Measurements from ENCODE around the gene SIRPA.
A peak's percentile ranks its signal among the peaks of the same experiment; 100 is the strongest.

Gene SIRPA

DNA sequence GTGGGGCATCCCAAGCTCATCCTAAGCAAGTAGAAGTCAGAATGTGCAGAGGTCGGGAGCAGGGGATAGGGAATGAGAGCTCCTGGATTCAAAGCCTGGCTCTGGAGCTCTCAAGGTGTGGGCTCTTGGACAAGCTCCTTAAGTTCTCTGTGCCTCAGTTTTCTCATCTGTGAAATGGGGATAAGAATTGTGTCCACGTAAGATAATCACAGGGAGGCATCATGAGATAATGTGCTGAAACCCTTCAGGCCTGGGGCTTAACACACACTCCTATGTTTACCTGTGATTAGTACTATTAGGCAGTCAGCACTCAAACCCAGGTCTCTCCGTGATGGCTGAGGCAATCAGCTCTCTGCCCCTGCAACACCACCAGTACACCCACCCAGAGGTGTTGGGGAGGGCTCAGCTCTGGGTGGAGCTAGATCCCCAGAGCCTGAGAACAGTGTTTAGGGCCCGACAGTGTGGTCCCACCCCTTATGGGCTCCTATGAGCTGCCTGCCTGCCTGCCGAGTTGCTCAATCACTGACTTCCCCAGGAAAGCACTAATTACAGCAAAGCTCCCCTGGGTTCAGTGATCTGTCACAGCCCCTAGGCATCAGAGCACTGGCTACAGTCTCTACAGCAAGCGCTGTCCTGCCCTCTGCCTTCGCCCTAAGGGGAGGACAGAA, 6.3 kb upstream of the SIRPA start:
- no peak for TF ChIP-seq ZNF274 (IDR thresholded peaks at IDR 0.05; ENCODE audit: low read depth, low read length)
- no peak overlapping the region for H3K4me3 ChIP-seq (ENCODE audit: low read length)

DNA sequence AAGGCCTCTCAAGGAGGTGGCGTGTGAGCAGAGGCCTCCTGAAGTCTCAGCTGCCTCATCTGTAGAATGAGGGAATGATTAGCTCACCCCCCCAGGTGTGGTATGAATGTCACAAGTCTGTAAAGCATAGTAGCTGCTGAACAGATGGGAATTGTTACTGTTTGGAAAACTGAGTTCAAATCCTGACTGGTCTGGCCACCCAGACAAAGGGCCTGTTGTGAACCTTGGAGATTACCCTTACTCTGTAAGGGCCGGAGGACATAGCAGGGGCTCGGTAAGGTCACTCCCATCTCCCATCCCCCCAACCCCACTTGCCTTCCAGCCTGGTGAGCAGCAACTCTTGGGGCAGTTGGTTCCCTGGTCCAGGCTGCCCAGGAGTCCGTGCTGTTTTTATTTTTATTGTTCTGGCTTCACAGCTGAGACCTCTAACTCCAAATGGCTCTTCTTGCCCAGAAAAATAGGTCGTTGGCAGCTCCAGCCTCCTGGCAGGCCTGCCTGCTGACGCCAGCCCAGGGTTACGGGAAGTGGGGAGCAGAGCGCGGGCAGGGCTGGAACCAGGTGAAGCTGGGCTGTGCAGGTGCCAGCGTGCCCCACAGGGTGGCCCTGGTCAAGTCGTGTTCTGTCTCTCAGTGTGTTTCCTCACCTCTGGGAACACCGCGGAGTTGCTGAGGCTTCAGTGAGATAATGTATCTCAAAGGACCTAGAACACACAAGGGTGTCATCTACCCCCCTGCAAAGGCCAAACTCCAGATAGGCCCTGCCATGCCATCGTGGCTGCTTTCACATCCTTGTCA, 4.5 kb upstream of the SIRPA start:
- no peak overlapping the region for H3K4me3 ChIP-seq (ENCODE audit: low read length)
- no peak for TF ChIP-seq ZNF274 (IDR thresholded peaks at IDR 0.05; ENCODE audit: low read depth, low read length)

DNA sequence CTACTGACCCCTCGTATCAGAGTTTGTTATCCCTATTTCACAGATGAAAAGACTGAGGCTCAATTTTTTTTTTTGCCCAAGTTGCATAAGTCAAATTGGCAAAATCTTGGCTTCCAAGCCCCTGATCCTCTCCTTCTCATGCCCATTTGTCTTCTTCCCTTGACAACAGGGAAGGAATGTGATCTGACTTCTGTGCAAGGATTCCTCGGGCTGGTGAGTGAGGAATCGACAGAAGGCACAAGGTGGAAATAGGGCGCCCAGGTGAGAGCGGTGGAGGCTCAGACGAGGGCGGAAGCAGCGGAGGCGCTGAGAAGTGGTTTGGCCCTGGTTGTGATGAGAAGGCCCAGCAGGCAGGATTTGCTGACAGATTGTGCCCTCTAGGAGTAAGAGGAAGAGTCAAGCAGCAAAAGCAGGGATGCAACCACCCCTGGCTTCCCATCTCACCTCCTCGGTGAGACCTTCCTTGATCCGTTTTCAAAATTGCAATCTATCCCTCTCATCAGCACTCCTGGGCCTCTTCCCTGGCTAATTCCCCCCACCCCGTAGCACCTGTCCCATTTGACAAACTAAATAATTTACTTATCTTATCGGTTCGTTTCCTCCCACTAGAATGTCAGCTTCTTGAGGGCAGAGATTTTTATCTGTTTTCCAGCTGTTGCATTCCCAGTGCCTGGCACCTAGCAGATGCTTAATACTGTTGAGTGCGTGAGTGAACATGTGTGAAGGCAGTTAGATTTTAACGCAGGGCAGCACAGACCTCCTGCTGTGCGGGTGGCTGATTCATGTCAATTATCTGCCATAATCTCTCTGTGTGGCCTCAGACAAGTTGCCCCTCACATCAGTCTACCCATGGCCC, 3.7 kb upstream of the SIRPA start:
- no peak overlapping the region for H3K4me3 ChIP-seq (ENCODE audit: low read length)
- no peak for TF ChIP-seq ZNF274 (IDR thresholded peaks at IDR 0.05; ENCODE audit: low read depth, low read length)

DNA sequence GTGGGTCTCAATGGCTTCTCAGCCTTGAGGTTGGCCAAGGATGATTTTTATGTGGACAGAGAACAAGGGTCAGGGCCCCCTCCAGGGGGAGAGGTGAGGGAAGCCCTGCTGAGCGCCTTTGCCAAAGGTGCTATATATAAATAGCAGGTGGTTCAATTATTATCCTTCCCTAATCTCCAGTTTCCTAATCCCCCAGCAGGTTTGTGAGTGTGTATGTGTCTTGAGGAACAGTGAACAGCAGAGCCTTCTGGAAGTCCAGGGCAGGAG, 3.2 kb upstream of the SIRPA start:
- no peak for TF ChIP-seq ZNF274 (IDR thresholded peaks at IDR 0.05; ENCODE audit: low read depth, low read length)

DNA sequence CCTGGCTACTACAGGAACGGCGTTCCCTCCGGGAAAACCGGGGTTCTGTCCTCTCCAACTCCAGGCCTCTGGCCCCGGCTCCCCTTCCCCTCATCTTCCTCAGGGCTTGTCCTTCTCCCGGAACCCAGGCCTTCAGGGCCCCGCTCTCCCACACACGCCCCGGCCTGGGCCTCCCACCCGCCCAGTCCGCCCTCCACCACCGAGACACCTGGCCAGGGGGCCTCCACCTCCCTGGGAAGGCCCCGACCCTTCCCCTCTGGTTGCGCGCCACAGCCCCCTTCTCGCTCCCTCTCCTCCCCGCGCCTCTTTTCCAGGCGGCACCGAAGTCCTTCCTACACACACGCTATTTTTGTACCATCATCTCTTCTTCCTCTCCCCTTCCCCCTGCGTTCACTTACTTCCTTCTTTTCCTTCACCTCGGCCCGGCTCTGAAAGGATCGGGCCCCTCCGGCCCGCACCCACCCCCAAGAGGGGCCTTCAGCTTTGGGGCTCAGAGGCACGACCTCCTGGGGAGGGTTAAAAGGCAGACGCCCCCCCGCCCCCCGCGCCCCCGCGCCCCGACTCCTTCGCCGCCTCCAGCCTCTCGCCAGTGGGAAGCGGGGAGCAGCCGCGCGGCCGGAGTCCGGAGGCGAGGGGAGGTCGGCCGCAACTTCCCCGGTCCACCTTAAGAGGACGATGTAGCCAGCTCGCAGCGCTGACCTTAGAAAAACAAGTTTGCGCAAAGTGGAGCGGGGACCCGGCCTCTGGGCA, 1.3 kb upstream of the SIRPA start:
- peak overlapping the region; percentile 21; the same call in 1 of the 2 replicates for H3K4me3 ChIP-seq (ENCODE audit: low read length)
- no peak for TF ChIP-seq ZNF274 (IDR thresholded peaks at IDR 0.05; ENCODE audit: low read depth, low read length)

More for the DNA sequence above, 3.2 kb upstream of the SIRPA start:
- no peak overlapping the region for H3K4me3 ChIP-seq (ENCODE audit: low read length)

DNA sequence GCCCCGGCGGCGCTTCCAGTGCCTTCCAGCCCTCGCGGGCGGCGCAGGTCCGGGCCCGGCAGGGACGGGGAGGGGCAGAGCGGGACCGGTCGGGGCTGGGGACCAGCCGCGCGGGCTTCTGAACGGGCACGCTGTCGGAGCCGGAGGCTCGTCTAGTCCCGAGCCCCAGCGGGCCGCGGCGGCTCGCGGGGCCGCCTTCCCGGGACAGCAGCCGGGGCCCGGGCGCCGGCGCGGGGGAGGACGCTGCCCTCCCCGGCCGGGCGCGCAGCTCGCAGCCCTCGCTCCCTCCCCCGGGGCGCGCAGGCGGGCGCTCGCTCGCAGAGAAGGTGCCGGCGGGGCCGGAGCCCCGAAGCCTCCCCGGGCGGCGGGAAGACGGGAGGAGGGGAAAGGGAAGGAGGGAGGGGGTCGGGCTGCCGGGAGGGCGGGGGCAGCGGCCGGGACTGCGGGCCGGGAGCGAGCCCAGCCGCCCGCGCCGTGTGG, 696 bp upstream of the SIRPA start:
- H3K4me3 ChIP-seq (ENCODE audit: low read length) = peak overlapping the region; percentile 52

DNA sequence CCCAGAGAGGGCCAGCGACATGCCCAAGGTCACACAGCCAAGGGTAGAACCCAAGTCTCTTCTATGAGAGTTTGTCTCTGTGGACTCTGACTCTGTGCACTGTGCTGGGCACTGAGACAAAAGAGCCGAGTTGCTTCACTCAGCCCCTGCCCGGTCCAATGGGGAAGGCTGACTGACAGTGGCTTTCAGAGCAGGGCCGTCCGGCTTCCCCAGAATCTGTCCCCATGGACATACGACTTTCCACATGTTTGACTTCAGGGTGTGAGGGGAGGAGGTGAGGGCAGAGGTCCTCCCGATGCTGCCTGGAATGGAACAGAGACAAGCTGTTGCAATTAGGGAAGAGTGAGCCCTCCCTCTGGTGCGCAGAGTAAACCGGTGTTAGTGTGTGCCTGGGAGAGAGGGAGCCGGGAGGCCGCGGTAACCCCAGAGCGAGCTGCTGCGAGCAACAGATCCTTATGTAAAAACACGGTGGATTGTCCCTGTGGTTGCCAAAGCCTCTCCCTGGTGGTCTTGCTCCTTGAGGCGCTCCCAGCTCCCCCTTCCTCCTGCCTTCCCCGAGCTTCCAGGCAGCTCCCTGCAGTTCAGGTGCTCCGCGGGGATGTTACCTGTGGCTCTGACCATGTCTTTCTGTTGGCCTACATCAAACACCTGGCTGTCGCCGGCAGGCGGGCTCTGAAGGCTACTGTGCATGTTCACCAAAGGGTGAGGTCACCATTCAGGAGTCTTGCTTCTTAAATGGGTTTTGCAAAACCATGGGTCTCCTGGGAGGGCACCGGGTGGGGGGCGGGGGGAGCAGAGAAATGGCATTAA, 672 bp downstream of the SIRPA start:
- no peak for TF ChIP-seq ZNF274 (IDR thresholded peaks at IDR 0.05; ENCODE audit: low read depth, low read length)
- peak overlapping the region; percentile 52 for H3K4me3 ChIP-seq (ENCODE audit: low read length)

More for the DNA sequence above, 696 bp upstream of the SIRPA start:
- no peak for TF ChIP-seq ZNF274 (IDR thresholded peaks at IDR 0.05; ENCODE audit: low read depth, low read length)

DNA sequence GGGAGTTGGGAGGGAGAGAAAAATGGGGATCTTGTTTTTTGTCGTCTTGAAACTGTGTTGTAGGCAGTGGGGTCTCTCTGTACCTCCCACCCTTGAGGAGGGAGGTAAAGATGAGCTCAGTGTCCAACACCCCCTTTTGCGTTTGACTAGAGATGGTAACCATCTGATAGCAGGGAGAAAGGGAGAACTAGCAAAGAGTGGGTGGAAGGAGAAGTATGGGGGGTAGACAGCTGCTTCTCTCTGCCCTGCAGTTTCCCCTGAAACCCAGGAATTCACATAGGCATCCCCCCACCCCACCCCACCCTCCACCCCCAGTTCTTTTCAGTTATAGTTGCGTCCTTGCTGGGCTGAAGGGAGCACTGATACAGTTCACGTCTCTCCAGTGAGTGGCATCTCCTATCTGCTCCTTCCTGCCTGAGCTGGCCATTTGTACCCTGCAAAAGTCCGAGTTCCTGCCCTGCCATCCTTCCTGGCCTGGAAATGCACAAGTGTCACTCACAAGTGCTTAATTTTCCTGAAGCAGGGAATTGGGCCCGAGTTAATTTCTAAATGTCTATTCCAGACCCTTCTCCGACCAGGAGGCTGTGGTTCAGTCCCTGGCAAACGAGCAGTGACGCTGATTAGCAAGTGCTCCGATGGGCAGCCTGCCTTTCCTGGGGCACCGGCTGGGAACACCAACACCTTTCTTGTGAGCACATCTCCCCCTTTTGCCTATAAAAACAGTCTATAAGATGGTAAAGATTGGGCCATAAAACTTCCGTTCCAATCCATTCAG, 1.5 kb downstream of the SIRPA start:
- no peak overlapping the region for H3K4me3 ChIP-seq (ENCODE audit: low read length)
- TF ChIP-seq ZNF274 (IDR thresholded peaks at IDR 0.05; ENCODE audit: low read depth, low read length) = no peak

DNA sequence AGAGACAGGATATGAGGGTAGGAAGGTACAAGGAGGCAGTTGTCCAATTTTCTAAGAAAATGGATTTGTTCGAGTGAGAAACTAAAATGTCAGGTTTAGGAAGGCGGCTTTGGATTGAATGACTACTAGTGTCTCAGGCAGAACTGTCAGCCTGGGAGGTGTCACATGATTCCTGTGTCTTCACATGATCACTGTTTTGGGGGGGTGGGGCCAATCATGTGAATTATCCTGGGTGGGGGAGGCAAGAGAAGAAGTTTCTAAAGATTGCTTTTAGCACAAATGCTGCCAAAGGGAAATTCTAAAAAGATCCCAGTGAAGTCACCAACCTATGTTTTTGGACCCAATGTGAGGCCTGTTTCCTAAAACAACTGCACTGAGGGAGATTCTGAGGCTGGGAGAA, 2.3 kb downstream of the SIRPA start:
- no peak overlapping the region for H3K4me3 ChIP-seq (ENCODE audit: low read length)
- TF ChIP-seq ZNF274 (IDR thresholded peaks at IDR 0.05; ENCODE audit: low read depth, low read length) = no peak

DNA sequence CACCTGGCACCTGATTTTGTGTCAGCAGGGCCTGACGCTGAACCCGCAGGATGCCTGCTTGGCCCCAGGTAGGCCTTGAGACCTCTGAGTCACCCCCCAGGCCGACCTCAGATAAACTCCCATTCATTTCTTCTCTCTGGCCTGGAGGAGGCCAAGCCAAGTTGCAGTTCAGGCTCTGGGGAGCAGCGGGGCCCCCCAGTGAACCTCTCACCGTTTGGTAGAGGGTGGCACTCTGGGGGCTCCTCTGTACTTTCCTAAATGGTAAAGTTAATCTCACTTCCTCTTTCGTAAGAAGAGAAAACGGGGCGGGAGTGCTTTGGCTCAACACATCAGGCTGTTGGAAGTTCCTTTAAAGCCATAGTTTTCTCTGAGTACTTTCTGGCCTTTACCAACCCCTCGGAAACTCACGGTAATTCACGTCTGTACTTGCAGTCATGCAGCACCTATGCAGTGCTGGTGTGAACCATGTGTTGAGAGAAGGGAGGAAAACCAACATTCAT, 2.8 kb downstream of the SIRPA start:
- TF ChIP-seq ZNF274 (IDR thresholded peaks at IDR 0.05; ENCODE audit: low read depth, low read length) = no peak
- H3K4me3 ChIP-seq (ENCODE audit: low read length) = no peak overlapping the region

DNA sequence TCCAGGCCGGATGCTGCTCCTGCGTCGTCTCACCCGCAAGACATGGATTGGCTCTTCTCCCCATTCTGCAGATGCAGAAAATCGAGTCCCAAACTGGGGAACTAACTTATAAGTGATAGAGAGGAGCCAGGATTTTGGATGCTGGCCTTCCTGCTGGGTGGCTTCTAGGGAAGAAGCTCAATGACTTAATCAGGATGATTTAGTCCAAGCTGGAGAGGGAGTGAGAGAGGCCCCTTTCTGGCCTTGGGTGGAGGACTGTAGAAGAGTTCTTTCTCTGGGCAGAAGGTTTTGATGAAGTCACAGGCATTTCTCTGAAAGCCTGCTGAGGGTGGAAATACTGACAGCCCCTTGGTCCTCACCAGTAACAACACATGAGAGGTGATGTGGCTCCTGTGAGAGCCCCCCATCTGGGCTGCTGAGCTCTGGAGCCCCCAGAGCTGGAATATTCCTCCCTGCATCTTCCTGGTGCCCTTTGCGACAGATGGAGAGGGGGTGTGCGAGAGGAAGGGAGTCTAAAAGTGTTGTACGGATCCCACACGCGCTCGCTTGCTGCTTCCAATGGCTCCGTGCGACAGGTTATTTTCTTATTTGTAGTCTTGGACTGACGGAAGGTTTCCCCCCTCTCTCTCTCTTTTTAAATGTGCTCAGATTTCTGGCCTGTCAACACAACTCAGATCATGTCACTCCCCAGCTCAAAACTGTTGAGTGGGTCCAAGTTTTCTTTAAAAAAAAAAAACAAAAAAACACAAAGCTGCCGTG, 3.5 kb downstream of the SIRPA start:
- no peak for TF ChIP-seq ZNF274 (IDR thresholded peaks at IDR 0.05; ENCODE audit: low read depth, low read length)
- H3K4me3 ChIP-seq (ENCODE audit: low read length) = no peak overlapping the region

DNA sequence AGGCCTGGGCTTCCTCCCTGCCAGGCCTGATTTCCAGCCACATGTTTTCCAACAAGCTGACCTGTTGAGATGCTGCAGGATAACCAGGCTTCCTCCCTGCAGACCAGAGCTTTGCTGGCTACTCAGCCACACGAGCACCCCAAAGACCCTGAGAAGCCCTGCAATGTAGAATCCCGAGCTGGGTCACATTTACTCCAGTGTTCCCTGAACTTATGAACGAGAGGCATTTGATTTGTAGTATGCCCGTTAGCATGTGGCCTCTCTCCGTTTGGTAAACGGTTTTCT, 4.0 kb downstream of the SIRPA start:
- TF ChIP-seq ZNF274 (IDR thresholded peaks at IDR 0.05; ENCODE audit: low read depth, low read length) = no peak
- no peak overlapping the region for H3K4me3 ChIP-seq (ENCODE audit: low read length)
